Right lobe of liver (tissue), 6 donors: Measurements from ENCODE around the gene GALNT2. TPM values are rescaled to one million over a fixed set of nuclear protein-coding genes. Genes with fewer than 3 reads are reported as not detected.

ENCODE experiments used
- ATAC-seq, 4 donors: fragments of 200-7000 bp; cut with Tn5 transposase; one replicate each; pipeline ENCODE4 v1.9.1; 2020; ENCODE audit warnings: mild to moderate bottlenecking in 4 of 4, moderate library complexity in 4 of 4
- DNase-seq, 3 donors: peaks; one replicate each; pipeline ENCODE4 v3.0.0-alpha.2; 2020
- H3K27ac ChIP-seq, 3 donors: fragments of 200-600 bp; one replicate each; pipeline ENCODE4 v1.8.0; 2022
- H3K27me3 ChIP-seq, 2 donors: fragments of 200-600 bp; one replicate each; pipeline ENCODE4 v1.8.0; 2022
- H3K36me3 ChIP-seq, 4 donors: fragments of 200-600 bp; sonication (generic) in 1 of 4; one replicate each; pipeline versions ENCODE4 v1.5.1 to v1.8.0; 2017 to 2022; ENCODE audit warnings: control low read depth in 1 of 4
- H3K4me1 ChIP-seq, 4 donors: fragments of 200-600 bp; sonication (generic) in 1 of 4; one replicate each; pipeline versions ENCODE4 v1.5.1 to v1.8.0; 2017 to 2022; ENCODE audit warnings: control low read depth in 1 of 4
- H3K4me3 ChIP-seq, 3 donors: fragments of 200-600 bp; one replicate each; pipeline ENCODE4 v1.8.0; 2022
- H3K9me3 ChIP-seq, 4 donors: fragments of 200-600 bp; sonication (generic) in 1 of 4; one replicate each; pipeline versions ENCODE4 v1.5.1 to v1.8.0; 2017 to 2022; ENCODE audit warnings: control low read depth in 1 of 4
- POLR2A ChIP-seq: fragments of 450-650 bp; IDR thresholded peaks from one replicate; pipeline ENCODE4 v1.6.1; 2017; ENCODE audit warnings: antibody characterized with exemption, mild to moderate bottlenecking
- WGBS: methylation state at CpG from one replicate; pipeline ENCODE4 v1.1.6; 2018; ENCODE audit warnings: low coverage, low lambda C conversion rate; ENCODE audit not compliant: insufficient coverage; ENCODE audit errors: missing lambda C conversion rate; 5-methylcytosine and 5-hydroxymethylcytosine counted together
- intact Hi-C, 2 donors: fragments of 100-400 bp; cut with DNase I; formaldehyde crosslinking; loops; one replicate each; pipeline versions ENCODE4 v1.11.2 to v1.14.1; 2022
- total RNA-seq, 6 experiments: library from RNA; depleted of rRNA in 2 of 6; stranded (reverse); fragments of >200 nt in 2 of 6; fragmentation: NEBNext Ultra II Directional in 3 of 6; extraction: Animal tissue kit (Norgen Biotek cat#: 25700) in 3 of 6; gene quantifications; one replicate each; pipeline versions ENCODE4 v1.1.0 to v1.2.4, GENCODE V29; 2016 to 2023
- TF ChIP-seq, protein P1 (sequence below), 4 donors: fragments of 200-600 bp in 3 of 4; fragments of 450-650 bp in 1 of 4; IDR thresholded peaks; one replicate each; pipeline versions ENCODE4 v1.5.1 to v1.8.0; 2016 to 2022; ENCODE audit warnings: antibody characterized with exemption in 4 of 4, mild to moderate bottlenecking in 2 of 4
- donor health status: DM: no; HTN: yes; CAD: no.
- donor health status: DM: no; HTN: no; CAD: no.
- donor health status: DM: no; HTN: no; CAD: no.
- donor health status: DM: no; HTN: yes; CAD: no.
- donor health status: DM: no; HTN: yes; CAD: no.

The GALNT2 gene
- total RNA-seq, 6 experiments from 2014 or later = 58.0 to 152 (median 131) TPM

DNA sequence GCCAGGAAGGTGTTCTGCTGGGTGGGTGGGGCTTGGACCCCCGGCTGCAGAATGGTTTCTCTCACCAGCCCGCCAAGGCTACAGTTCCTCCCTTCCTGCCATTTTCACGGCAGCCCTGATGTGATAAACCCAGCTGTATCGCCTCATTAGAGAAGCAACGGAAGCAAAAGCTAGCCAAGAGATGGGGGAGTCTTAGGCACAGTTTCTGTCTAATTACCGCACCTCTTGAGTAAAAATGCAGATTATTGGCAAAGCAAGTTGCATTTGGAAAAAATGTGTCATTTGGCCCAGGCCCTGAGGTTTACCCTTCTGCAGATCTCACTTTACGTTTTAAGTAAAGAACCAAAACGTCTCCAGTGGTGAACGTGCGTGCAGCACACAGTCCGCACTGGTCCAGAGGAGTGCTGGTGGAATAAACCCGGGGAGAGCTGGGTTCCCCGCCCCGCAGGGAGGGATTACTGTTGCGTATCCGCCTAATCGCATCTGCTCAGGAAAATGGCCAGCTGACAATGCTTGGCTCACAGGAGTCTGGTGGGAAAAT, 109.9 kb downstream of the GALNT2 start:
- H3K27me3 ChIP-seq = no peaks in the 10 kb centered on the region
- ATAC-seq = peak; percentile 31 to 55 (median 42)
- 67% methylated on average over 14 of the region's 17 CpGs for WGBS
- no peaks in the 10 kb centered on the region for H3K36me3 ChIP-seq
- no peak for TF ChIP-seq POLR2A
- TF ChIP-seq, protein P1, sequence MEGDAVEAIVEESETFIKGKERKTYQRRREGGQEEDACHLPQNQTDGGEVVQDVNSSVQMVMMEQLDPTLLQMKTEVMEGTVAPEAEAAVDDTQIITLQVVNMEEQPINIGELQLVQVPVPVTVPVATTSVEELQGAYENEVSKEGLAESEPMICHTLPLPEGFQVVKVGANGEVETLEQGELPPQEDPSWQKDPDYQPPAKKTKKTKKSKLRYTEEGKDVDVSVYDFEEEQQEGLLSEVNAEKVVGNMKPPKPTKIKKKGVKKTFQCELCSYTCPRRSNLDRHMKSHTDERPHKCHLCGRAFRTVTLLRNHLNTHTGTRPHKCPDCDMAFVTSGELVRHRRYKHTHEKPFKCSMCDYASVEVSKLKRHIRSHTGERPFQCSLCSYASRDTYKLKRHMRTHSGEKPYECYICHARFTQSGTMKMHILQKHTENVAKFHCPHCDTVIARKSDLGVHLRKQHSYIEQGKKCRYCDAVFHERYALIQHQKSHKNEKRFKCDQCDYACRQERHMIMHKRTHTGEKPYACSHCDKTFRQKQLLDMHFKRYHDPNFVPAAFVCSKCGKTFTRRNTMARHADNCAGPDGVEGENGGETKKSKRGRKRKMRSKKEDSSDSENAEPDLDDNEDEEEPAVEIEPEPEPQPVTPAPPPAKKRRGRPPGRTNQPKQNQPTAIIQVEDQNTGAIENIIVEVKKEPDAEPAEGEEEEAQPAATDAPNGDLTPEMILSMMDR (IDR thresholded peaks at IDR 0.05) = peak in 1 of 4 donors; percentile 9
- DNase-seq = peak in 1 of 3 donors; percentile 45
- no peak overlapping the region for H3K4me3 ChIP-seq
- no peak overlapping the region for H3K27ac ChIP-seq
- H3K4me1 ChIP-seq = peaks cover 0 to 4% (median 0%) of the 10 kb centered on the region in 4 donors
- no peaks in the 10 kb centered on the region for H3K9me3 ChIP-seq
- intact Hi-C loops = no loop called here

DNA sequence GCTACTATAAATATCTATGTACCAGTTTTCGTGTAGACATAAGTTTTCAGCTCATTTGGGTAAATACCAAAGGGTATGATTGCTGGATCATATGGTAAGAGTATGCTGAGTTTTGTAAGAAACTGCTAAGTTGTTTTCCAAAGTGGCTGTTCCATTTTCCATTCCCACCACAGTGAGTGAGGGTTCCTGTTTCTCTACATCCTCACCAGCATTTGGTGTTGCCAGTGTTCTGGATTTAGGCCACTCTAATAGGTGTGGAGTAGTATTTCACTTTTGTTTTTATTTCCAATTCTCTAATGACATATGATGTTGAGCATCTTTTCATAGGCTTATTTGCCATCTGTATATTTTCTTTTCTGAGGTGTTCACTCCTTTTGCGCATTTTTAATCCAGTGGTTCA, 112.2 kb downstream of the GALNT2 start:
- 95% methylated on average over 2 of the region's 2 CpGs for whole genome bisulfite sequencing
- no peak overlapping the region for H3K4me3 ChIP-seq
- peaks cover 0 to 4% (median 0%) of the 10 kb centered on the region in 4 donors for H3K4me1 ChIP-seq

DNA sequence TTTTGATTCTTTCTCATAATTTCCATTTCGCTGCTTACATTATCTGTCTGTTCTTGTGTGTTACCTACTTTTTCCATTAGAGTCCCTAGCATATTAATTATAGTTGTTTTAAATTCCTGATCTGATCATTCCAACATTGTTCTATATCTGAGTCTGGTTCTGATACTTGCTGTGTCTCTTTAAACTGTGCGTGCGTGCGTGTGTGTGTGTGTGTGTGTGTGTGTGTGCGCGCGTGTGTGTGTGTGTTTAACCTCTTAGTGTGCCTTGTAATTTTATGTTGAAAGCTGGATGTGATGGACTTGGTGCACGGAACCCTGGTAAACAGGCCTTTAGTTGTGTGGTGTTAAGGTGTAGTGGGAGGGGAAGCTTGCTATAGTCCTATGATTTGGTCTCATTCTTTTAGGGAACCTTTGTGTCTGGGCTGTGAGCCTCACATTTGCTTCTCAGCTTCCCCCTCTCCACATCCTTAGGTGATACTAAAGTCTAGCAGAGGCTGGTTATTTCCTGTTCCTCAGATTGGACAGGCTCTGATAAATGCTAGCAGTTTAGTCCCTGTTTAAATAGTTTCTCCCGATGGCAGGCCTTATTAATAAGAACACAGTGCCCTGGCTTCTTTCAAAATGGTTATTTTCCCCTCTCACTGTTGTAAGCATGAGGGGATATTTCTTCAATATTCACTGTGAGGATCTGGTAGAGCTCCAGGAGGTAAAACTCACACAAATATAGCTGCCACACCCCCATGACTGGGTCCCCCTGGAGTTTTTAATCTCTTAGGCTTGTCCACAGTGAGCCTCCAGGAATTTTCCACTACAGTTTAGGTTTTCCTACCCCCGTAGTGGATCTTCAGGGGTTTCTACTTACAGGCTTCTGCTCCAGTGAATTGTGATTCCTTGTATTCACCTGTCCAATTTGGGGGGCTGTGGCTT, 118.3 kb downstream of the GALNT2 start:
- Histone ChIP-seq H3K4me1 (peaks cover 0 to 14% (median 3%) of the 10 kb centered on the region in 4 donors), H3K4me3 (peak overlapping the region in 2 of 3 donors; percentile 22 to 32), H3K27me3 (no peaks in the 10 kb centered on the region), H3K36me3 (no peaks in the 10 kb centered on the region), H3K27ac (peak overlapping the region; percentile 33 to 65 (median 47)), H3K9me3 (no peaks in the 10 kb centered on the region)
- DNase-seq (peak in 1 of 3 donors; percentile 25), ATAC-seq (peak; percentile 24 to 48 (median 42))
- intact Hi-C loops = no loop called here
- TF ChIP-seq, protein P1 (IDR thresholded peaks at IDR 0.05) = no peak
- no peak for TF ChIP-seq POLR2A
- WGBS = 52% methylated on average over 10 of the region's 10 CpGs

More for the DNA sequence above, 112.2 kb downstream of the GALNT2 start:
- H3K36me3 ChIP-seq = no peaks in the 10 kb centered on the region
- TF ChIP-seq POLR2A = no peak
- TF ChIP-seq, protein P1 (IDR thresholded peaks at IDR 0.05) = no peak
- no peak for DNase-seq
- ATAC-seq = no peak
- no peak overlapping the region for H3K27ac ChIP-seq
- no peaks in the 10 kb centered on the region for H3K9me3 ChIP-seq
- no peaks in the 10 kb centered on the region for H3K27me3 ChIP-seq
- intact Hi-C loops = no loop called here

DNA sequence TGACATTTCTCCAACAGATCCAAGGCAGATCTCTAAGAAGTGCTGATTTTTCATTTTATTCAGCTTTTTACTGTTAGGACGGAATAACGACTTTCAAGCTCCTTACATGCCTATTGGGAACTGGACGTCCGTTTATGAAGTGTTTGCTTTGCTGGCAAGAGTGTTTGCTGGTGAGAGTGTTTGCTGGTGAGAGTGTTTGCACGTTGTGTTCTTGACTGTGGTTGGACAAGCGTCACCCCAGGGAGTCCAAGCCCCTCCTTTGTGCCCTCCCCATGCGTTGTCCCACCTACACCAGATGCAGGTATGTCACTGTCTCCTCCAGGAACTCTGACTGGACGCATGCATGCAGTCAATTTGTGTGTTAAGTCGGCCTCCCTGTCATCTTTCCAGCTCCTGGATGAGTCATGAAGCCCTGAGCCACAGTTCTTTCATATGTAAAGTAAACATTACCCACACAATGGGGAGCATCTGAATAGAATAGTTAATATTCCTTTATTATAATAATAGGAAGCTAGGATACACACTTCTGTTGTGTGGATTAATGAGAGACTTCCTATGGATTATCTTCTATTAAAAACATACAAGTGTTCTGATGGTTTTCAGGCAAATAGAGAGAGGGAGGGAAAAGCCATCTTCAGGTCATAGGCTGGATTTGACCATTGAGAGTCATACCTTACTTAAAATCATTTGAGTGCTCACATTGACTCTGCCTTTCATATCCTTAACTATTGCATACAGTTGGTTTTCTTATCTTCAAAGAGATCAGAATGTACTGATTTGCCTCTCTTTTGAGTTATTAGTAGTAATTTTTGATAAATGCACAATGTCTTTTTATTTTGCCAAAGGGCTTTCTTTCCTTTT, 119.2 kb downstream of the GALNT2 start:
- Histone ChIP-seq H3K27ac (peak overlapping the region; percentile 33 to 65 (median 47)), H3K36me3 (no peaks in the 10 kb centered on the region), H3K4me3 (peak overlapping the region in 2 of 3 donors; percentile 22 to 32), H3K4me1 (peaks cover 0 to 14% (median 3%) of the 10 kb centered on the region in 4 donors), H3K9me3 (no peaks in the 10 kb centered on the region), H3K27me3 (no peaks in the 10 kb centered on the region)
- TF ChIP-seq POLR2A = peak; percentile 69
- TF ChIP-seq, protein P1 (IDR thresholded peaks at IDR 0.05) = no peak
- intact Hi-C loops = no loop called here
- ATAC-seq = peak; percentile 82 to 97 (median 92)
- peak in 2 of 3 donors; percentile 61 to 71 for DNase-seq
- WGBS = 37% methylated on average over 8 of the region's 9 CpGs
